Kidney glomerular epithelial cell (primary cell): Measurements from ENCODE around the gene AMDHD2.
"Not testable (repeated sequence)": the region's sequence is repeated elsewhere in the genome, so short reads cannot be mapped to it uniquely, and the experiment has no call there.

ENCODE experiments used
- DNase-seq: peaks from one replicate; lab custom pipeline; 2025; lab: John Stamatoyannopoulos, UW

The AMDHD2 gene

GRCh38 chr16:2533912-2534311 is 13.7 kb downstream of the AMDHD2 start:
- no peak for DNase-seq

- not testable (repeated sequence) for DNase-seq
Observed at GRCh38 chr16:2534335-2534734, 14.2 kb downstream of the AMDHD2 start.

- no peak for DNase-seq
Observed at GRCh38 chr16:2535625-2536013, 15.4 kb downstream of the AMDHD2 start.

- peak; percentile 74 for DNase-seq
Observed at GRCh38 chr16:2537451-2538379, 17.5 kb downstream of the AMDHD2 start, which contains the start of gene PDPK1. Gene PDPK1, plus strand, starts transcription at chr16:2538021. Its CDS starts 92 bp downstream, at chr16:2538113.

GRCh38 chr16:2539192-2539844 is 19.1 kb downstream of the AMDHD2 start:
- DNase-seq = not testable (repeated sequence)

- not testable (repeated sequence) for DNase-seq
Observed at GRCh38 chr16:2539845-2540458, 19.8 kb downstream of the AMDHD2 start.

- not testable (repeated sequence) for DNase-seq
Observed at GRCh38 chr16:2540912-2541311, 20.7 kb downstream of the AMDHD2 start.

GRCh38 chr16:2541409-2541808 is 21.2 kb downstream of the AMDHD2 start:
- DNase-seq = not testable (repeated sequence)

- DNase-seq = not testable (repeated sequence)
Observed at GRCh38 chr16:2543771-2544170, 23.6 kb downstream of the AMDHD2 start.

GRCh38 chr16:2550283-2550878 is 30.2 kb downstream of the AMDHD2 start:
- DNase-seq = not testable (repeated sequence)

- DNase-seq = peak; percentile 14
Observed at GRCh38 chr16:2551420-2551889, 31.3 kb downstream of the AMDHD2 start.

- not testable (repeated sequence) for DNase-seq
Observed at GRCh38 chr16:2554709-2555425, 34.7 kb downstream of the AMDHD2 start.

- DNase-seq = not testable (repeated sequence)
Observed at GRCh38 chr16:2557150-2557549, 37.0 kb downstream of the AMDHD2 start.

- not testable (repeated sequence) for DNase-seq
Observed at GRCh38 chr16:2560131-2560797, 40.1 kb downstream of the AMDHD2 start.

- DNase-seq = not testable (repeated sequence)
Observed at GRCh38 chr16:2560798-2561133, 40.6 kb downstream of the AMDHD2 start.

GRCh38 chr16:2567506-2567905 is 47.3 kb downstream of the AMDHD2 start:
- not testable (repeated sequence) for DNase-seq

GRCh38 chr16:2568573-2568972 is 48.4 kb downstream of the AMDHD2 start:
- DNase-seq = not testable (repeated sequence)

- DNase-seq = not testable (repeated sequence)
Observed at GRCh38 chr16:2572704-2573103, 52.5 kb downstream of the AMDHD2 start.

GRCh38 chr16:2575839-2576238 is 55.7 kb downstream of the AMDHD2 start:
- not testable (repeated sequence) for DNase-seq

GRCh38 chr16:2577044-2577443 is 56.9 kb downstream of the AMDHD2 start:
- not testable (repeated sequence) for DNase-seq

- not testable (repeated sequence) for DNase-seq
Observed at GRCh38 chr16:2578905-2579304, 58.7 kb downstream of the AMDHD2 start.
